Loucy (cell line): ENCODE results near the gene MLLT10.
A peak's percentile ranks its signal among the peaks of the same experiment; 100 is the strongest.

Experiments
- H2AFZ ChIP-seq: fragments of 200-600 bp; sonication (generic); 2 replicates; pipeline ENCODE4 v1.6.0; 2016; ENCODE audit warnings: antibody characterized with exemption, mild to moderate bottlenecking, low read length, moderate library complexity
- H3F3A ChIP-seq: fragments of 200-600 bp; 2 replicates; pipeline ENCODE4 v1.6.0; 2016; ENCODE audit warnings: antibody characterized with exemption, low read depth, mild to moderate bottlenecking
- H3K27me3 ChIP-seq: fragments of 200-600 bp; sonication (generic); 2 replicates; pipeline ENCODE4 v1.6.1; 2014; ENCODE audit warnings: low read length, mild to moderate bottlenecking; ENCODE audit not compliant: insufficient read depth, poor library complexity, severe bottlenecking
- H3K36me3 ChIP-seq: fragments of 200-600 bp; sonication (generic); 2 replicates; pipeline ENCODE4 v1.6.1; 2016; ENCODE audit warnings: low read length; ENCODE audit not compliant: insufficient read depth
- H3K4me1 ChIP-seq: fragments of 200-600 bp; sonication (generic); 2 replicates; pipeline ENCODE4 v1.5.1; 2014; ENCODE audit warnings: low read length, mild to moderate bottlenecking; ENCODE audit not compliant: insufficient read depth, poor library complexity, severe bottlenecking
- H3K4me2 ChIP-seq: fragments of 200-600 bp; sonication (generic); 2 replicates; pipeline ENCODE4 v1.6.0; 2014; ENCODE audit warnings: antibody characterized with exemption, low read length, low read depth, mild to moderate bottlenecking; ENCODE audit not compliant: poor library complexity, severe bottlenecking
- H3K4me3 ChIP-seq: fragments of 200-600 bp; sonication (generic); 2 replicates; pipeline ENCODE4 v1.5.1; 2014; ENCODE audit warnings: low read length, mild to moderate bottlenecking, mixed read lengths; ENCODE audit not compliant: poor library complexity, severe bottlenecking
- H3K79me2 ChIP-seq: fragments of 200-600 bp; sonication (generic); 2 replicates; pipeline ENCODE4 v1.6.1; 2014; ENCODE audit warnings: low read length; ENCODE audit not compliant: insufficient read depth
- H3K9ac ChIP-seq: fragments of 200-600 bp; sonication (generic); 2 replicates; pipeline ENCODE4 v1.6.0; 2014; ENCODE audit warnings: mild to moderate bottlenecking, low read depth, low read length, moderate library complexity; ENCODE audit not compliant: poor library complexity, severe bottlenecking
- H3K9me2 ChIP-seq: fragments of 200-600 bp; sonication (generic); replicated peaks from 2 replicates; pipeline ENCODE4 v1.6.1; 2016; ENCODE audit warnings: low read depth, low read length, mixed read lengths
- H3K9me3 ChIP-seq: fragments of 200-600 bp; sonication (generic); 2 replicates; pipeline ENCODE4 v1.6.1; 2014; ENCODE audit warnings: mild to moderate bottlenecking, antibody characterized with exemption, low read length, low read depth; ENCODE audit not compliant: insufficient read depth
- H4K20me1 ChIP-seq: fragments of 200-600 bp; sonication (generic); 2 replicates; pipeline ENCODE4 v1.6.0; 2014; ENCODE audit warnings: antibody characterized with exemption, low read length, mild to moderate bottlenecking; ENCODE audit not compliant: insufficient read depth, poor library complexity, severe bottlenecking
- EZH2phosphoT487 ChIP-seq: fragments of 200-600 bp; IDR thresholded peaks from 2 replicates; pipeline ENCODE4 v1.6.1; 2018; ENCODE audit warnings: antibody characterized with exemption, mild to moderate bottlenecking, moderate library complexity, borderline replicate concordance
- TF ChIP-seq, protein P1 (sequence below): fragments of 200-600 bp; sonication (generic); conservative IDR thresholded peaks from 2 replicates; pipeline ENCODE4 v1.5.1; 2014; ENCODE audit warnings: mild to moderate bottlenecking, antibody characterized with exemption, low read length

Gene MLLT10

GRCh38 chr10:21528236-21529031 is 5.6 kb upstream of the MLLT10 start:
- peak overlapping the region; percentile 85 for H3K4me3 ChIP-seq
- H3K79me2 ChIP-seq = peaks cover 25% of the 10 kb centered on the region
- peak overlapping the region; percentile 81 for H3K4me2 ChIP-seq
- H3K9ac ChIP-seq = peak overlapping the region; percentile 98
- H2AFZ ChIP-seq = no peak overlapping the region
- no peaks in the 10 kb centered on the region for H3K9me3 ChIP-seq
- no peaks in the 10 kb centered on the region for H4K20me1 ChIP-seq
- no peaks in the 10 kb centered on the region for H3K27me3 ChIP-seq
- H3K36me3 ChIP-seq = no peaks in the 10 kb centered on the region
- no peaks in the 10 kb centered on the region for H3K9me2 ChIP-seq
- peaks cover 37% of the 10 kb centered on the region for H3K4me1 ChIP-seq
- no peak for TF ChIP-seq EZH2phosphoT487
- TF ChIP-seq, protein P1, sequence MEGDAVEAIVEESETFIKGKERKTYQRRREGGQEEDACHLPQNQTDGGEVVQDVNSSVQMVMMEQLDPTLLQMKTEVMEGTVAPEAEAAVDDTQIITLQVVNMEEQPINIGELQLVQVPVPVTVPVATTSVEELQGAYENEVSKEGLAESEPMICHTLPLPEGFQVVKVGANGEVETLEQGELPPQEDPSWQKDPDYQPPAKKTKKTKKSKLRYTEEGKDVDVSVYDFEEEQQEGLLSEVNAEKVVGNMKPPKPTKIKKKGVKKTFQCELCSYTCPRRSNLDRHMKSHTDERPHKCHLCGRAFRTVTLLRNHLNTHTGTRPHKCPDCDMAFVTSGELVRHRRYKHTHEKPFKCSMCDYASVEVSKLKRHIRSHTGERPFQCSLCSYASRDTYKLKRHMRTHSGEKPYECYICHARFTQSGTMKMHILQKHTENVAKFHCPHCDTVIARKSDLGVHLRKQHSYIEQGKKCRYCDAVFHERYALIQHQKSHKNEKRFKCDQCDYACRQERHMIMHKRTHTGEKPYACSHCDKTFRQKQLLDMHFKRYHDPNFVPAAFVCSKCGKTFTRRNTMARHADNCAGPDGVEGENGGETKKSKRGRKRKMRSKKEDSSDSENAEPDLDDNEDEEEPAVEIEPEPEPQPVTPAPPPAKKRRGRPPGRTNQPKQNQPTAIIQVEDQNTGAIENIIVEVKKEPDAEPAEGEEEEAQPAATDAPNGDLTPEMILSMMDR = no peak
- peaks cover 14% of the 10 kb centered on the region; the same call in 1 of the 2 replicates for H3F3A ChIP-seq

DNA sequence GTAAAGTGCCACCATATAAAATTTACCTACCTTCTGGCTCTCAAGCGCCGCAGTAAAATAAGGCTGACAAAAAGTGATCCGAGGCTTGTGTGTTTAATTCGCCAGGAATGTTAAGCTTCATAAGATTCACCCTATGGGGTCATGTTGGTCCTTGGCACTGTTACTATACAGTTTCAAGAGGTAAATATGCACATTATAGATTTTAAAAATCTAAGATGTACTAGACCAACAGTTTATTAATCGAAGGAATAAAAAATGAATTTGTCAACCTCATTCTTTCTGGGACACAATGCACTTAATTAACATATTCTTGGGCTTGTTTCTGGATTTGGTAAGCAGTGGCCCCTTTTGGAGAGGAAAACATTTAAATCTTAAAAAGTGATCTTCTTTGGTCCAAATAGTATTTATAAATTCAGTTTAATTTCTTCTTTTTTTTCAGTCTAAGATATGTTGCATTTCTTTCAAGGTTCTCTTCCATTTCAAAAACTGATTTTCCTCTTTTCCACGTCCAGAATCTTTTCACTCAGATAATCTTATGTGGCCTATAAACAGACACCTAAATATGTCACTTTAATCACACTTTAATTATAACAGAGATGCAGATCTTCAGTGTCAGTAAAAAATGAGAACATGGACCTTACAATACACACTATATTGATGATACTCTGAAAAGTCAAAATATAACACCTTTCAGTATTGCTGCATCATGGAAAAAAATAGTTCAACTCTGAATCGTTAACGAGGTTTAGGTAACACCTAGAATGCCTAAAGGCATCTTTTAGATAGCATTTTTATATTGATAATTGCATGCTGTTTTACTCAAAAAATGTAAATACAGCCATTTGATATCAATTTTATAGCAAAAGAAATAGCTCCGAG is 4.8 kb upstream of the MLLT10 start:
- peaks cover 14% of the 10 kb centered on the region; the same call in 1 of the 2 replicates for H3F3A ChIP-seq
- no peaks in the 10 kb centered on the region for H3K9me2 ChIP-seq
- TF ChIP-seq EZH2phosphoT487 = no peak
- TF ChIP-seq, protein P1 = no peak
- peak overlapping the region; percentile 98 for H3K9ac ChIP-seq
- H3K36me3 ChIP-seq = no peaks in the 10 kb centered on the region
- H3K4me1 ChIP-seq = peaks cover 37% of the 10 kb centered on the region
- no peaks in the 10 kb centered on the region for H4K20me1 ChIP-seq
- no peaks in the 10 kb centered on the region for H3K9me3 ChIP-seq
- H3K4me3 ChIP-seq = peak overlapping the region; percentile 85
- H3K27me3 ChIP-seq = no peaks in the 10 kb centered on the region
- peaks cover 25% of the 10 kb centered on the region for H3K79me2 ChIP-seq
- H3K4me2 ChIP-seq = peak overlapping the region; percentile 81
- H2AFZ ChIP-seq = no peak overlapping the region

DNA sequence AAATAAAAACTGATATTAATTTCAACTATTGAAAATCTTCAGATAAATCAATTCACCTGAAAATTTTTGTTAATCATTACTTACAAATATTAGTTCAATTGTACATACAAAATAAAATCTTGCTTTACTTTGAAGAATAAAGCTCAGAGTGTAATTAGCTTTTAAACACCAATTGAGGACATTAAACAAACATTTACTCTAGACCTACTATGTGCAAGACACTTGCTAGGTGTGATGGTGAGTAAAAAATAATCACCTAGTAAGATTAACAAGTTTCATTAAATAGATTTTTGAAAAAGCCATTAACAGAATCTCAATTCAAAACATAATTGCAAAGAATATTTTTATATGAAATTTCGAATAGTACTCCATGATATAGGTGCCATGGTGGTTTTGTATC is 3.9 kb upstream of the MLLT10 start:
- peaks cover 38% of the 10 kb centered on the region for H3K4me1 ChIP-seq
- TF ChIP-seq EZH2phosphoT487 = no peak
- TF ChIP-seq, protein P1 = no peak
- no peaks in the 10 kb centered on the region for H3K9me2 ChIP-seq
- no peaks in the 10 kb centered on the region for H3K27me3 ChIP-seq
- H3K9ac ChIP-seq = no peak overlapping the region
- no peak overlapping the region for H3K4me2 ChIP-seq
- no peaks in the 10 kb centered on the region for H3K9me3 ChIP-seq
- no peak overlapping the region for H3K4me3 ChIP-seq
- peaks cover under 1% of the 10 kb centered on the region for H4K20me1 ChIP-seq
- no peaks in the 10 kb centered on the region for H3K36me3 ChIP-seq
- H3K79me2 ChIP-seq = peaks cover 31% of the 10 kb centered on the region
- no peak overlapping the region for H2AFZ ChIP-seq
- peaks cover 8% of the 10 kb centered on the region; the same call in 1 of the 2 replicates for H3F3A ChIP-seq
